ENCODE measurements around the gene PEAK1. TPM values are rescaled to one million over a fixed set of nuclear protein-coding genes. Genes with fewer than 3 reads are reported as not detected.

PEAK1 gene
- total and polyA plus RNA-seq, 2 experiments from 2014 or later = 7.8 to 34.1 TPM

DNA sequence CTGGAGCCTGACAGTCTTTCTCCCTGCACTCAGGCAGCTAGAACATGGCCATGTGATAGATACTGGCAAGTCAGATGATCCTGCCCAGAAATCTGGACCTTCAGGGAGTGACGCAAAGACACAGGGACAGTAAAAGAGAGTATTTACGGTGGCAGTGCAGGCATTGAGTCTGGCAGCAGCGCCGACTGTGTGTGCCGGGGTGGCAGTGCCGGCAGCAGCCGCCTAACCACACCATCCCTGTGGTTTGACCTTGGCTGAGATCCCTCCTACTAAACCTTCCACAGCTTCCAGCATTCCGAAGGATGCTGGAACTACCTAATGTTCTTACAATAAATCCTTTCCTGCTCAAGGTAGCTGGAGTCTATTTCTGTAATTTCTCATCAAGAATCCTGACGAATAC lies 344.4 kb downstream of the PEAK1 start:
- ATAC-seq = no peak
- no peak overlapping the region for H3K4me3 Mint-ChIP-seq
- no peaks in the 10 kb centered on the region for H3K79me2 ChIP-seq (replicated peaks; ENCODE audit: insufficient read depth)
- H3K27ac ChIP-seq (ENCODE audit: low read depth) = no peak overlapping the region
- H3K4me2 ChIP-seq = no peak overlapping the region
- H3K36me3 ChIP-seq (ENCODE audit: insufficient read depth) = no peaks in the 10 kb centered on the region
- peaks cover 8% of the 10 kb centered on the region for H3K27me3 Mint-ChIP-seq (ENCODE audit: insufficient read depth, low read depth, poor library complexity)
- no peaks in the 10 kb centered on the region for H4K20me1 ChIP-seq (replicated peaks; ENCODE audit: insufficient read depth)
- no peaks in the 10 kb centered on the region for H3K9me2 ChIP-seq (ENCODE audit: insufficient read depth)
- H2AFZ ChIP-seq = 0 out of 2 replicates have a peak overlapping the region, but pooled peaks have one; percentile 28
- no peaks in the 10 kb centered on the region; the same call in 2 of the 3 replicates for H3K9me3 Mint-ChIP-seq
- no peaks in the 10 kb centered on the region for H3K36me3 Mint-ChIP-seq (ENCODE audit: low read depth)
- no peaks in the 10 kb centered on the region; the same call in 1 of the 2 replicates for H3K4me1 ChIP-seq (ENCODE audit: insufficient read depth)
- H3F3A ChIP-seq (replicated peaks; ENCODE audit: low read depth) = no peaks in the 10 kb centered on the region
- H3K4me1 Mint-ChIP-seq = peaks cover 6% of the 10 kb centered on the region; the same call in 2 of the 3 replicates
- H3K27ac Mint-ChIP-seq = no peak overlapping the region
- TF ChIP-seq CREB1 (CRISPR knock-in tag; IDR thresholded peaks at IDR 0.05; ENCODE audit: low read depth) (no peak), NANOG (IDR thresholded peaks at IDR 0.05; ENCODE audit: borderline replicate concordance) (no peak), EZH2phosphoT487 (IDR thresholded peaks at IDR 0.05; ENCODE audit: unreplicated experiment) (no peak), ZNF331 (CRISPR knock-in tag; IDR thresholded peaks at IDR 0.05; ENCODE audit: low read depth) (no peak), ZNF114 (CRISPR knock-in tag; IDR thresholded peaks at IDR 0.05) (no peak), STAT1 (IDR thresholded peaks at IDR 0.05; ENCODE audit: unreplicated experiment) (no peak), EZH2 (IDR thresholded peaks at IDR 0.05; ENCODE audit: low read depth, unreplicated experiment) (no peak), JUNB (IDR thresholded peaks at IDR 0.05; ENCODE audit: unreplicated experiment) (no peak), POLR2AphosphoS5 (IDR thresholded peaks at IDR 0.05; ENCODE audit: low read depth) (no peak)
- TF ChIP-seq, protein P1, sequence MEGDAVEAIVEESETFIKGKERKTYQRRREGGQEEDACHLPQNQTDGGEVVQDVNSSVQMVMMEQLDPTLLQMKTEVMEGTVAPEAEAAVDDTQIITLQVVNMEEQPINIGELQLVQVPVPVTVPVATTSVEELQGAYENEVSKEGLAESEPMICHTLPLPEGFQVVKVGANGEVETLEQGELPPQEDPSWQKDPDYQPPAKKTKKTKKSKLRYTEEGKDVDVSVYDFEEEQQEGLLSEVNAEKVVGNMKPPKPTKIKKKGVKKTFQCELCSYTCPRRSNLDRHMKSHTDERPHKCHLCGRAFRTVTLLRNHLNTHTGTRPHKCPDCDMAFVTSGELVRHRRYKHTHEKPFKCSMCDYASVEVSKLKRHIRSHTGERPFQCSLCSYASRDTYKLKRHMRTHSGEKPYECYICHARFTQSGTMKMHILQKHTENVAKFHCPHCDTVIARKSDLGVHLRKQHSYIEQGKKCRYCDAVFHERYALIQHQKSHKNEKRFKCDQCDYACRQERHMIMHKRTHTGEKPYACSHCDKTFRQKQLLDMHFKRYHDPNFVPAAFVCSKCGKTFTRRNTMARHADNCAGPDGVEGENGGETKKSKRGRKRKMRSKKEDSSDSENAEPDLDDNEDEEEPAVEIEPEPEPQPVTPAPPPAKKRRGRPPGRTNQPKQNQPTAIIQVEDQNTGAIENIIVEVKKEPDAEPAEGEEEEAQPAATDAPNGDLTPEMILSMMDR (conservative IDR thresholded peaks at IDR 0.05; ENCODE audit: low read depth in 2 of 2) = no peak
- TF ChIP-seq, protein P2, sequence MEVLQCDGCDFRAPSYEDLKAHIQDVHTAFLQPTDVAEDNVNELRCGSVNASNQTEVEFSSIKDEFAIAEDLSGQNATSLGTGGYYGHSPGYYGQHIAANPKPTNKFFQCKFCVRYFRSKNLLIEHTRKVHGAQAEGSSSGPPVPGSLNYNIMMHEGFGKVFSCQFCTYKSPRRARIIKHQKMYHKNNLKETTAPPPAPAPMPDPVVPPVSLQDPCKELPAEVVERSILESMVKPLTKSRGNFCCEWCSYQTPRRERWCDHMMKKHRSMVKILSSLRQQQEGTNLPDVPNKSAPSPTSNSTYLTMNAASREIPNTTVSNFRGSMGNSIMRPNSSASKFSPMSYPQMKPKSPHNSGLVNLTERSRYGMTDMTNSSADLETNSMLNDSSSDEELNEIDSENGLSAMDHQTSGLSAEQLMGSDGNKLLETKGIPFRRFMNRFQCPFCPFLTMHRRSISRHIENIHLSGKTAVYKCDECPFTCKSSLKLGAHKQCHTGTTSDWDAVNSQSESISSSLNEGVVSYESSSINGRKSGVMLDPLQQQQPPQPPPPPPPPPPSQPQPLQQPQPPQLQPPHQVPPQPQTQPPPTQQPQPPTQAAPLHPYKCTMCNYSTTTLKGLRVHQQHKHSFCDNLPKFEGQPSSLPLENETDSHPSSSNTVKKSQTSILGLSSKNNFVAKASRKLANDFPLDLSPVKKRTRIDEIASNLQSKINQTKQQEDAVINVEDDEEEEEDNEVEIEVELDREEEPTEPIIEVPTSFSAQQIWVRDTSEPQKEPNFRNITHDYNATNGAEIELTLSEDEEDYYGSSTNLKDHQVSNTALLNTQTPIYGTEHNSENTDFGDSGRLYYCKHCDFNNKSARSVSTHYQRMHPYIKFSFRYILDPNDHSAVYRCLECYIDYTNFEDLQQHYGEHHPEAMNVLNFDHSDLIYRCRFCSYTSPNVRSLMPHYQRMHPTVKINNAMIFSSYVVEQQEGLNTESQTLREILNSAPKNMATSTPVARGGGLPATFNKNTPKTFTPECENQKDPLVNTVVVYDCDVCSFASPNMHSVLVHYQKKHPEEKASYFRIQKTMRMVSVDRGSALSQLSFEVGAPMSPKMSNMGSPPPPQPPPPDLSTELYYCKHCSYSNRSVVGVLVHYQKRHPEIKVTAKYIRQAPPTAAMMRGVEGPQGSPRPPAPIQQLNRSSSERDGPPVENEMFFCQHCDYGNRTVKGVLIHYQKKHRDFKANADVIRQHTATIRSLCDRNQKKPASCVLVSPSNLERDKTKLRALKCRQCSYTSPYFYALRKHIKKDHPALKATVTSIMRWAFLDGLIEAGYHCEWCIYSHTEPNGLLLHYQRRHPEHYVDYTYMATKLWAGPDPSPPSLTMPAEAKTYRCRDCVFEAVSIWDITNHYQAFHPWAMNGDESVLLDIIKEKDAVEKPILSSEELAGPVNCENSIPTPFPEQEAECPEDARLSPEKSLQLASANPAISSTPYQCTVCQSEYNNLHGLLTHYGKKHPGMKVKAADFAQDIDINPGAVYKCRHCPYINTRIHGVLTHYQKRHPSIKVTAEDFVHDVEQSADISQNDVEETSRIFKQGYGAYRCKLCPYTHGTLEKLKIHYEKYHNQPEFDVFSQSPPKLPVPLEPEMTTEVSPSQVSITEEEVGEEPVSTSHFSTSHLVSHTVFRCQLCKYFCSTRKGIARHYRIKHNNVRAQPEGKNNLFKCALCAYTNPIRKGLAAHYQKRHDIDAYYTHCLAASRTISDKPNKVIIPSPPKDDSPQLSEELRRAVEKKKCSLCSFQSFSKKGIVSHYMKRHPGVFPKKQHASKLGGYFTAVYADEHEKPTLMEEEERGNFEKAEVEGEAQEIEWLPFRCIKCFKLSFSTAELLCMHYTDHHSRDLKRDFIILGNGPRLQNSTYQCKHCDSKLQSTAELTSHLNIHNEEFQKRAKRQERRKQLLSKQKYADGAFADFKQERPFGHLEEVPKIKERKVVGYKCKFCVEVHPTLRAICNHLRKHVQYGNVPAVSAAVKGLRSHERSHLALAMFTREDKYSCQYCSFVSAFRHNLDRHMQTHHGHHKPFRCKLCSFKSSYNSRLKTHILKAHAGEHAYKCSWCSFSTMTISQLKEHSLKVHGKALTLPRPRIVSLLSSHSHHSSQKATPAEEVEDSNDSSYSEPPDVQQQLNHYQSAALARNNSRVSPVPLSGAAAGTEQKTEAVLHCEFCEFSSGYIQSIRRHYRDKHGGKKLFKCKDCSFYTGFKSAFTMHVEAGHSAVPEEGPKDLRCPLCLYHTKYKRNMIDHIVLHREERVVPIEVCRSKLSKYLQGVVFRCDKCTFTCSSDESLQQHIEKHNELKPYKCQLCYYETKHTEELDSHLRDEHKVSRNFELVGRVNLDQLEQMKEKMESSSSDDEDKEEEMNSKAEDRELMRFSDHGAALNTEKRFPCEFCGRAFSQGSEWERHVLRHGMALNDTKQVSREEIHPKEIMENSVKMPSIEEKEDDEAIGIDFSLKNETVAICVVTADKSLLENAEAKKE (CRISPR knock-in tag; IDR thresholded peaks at IDR 0.05) = no peak
- TF ChIP-seq, protein P3, sequence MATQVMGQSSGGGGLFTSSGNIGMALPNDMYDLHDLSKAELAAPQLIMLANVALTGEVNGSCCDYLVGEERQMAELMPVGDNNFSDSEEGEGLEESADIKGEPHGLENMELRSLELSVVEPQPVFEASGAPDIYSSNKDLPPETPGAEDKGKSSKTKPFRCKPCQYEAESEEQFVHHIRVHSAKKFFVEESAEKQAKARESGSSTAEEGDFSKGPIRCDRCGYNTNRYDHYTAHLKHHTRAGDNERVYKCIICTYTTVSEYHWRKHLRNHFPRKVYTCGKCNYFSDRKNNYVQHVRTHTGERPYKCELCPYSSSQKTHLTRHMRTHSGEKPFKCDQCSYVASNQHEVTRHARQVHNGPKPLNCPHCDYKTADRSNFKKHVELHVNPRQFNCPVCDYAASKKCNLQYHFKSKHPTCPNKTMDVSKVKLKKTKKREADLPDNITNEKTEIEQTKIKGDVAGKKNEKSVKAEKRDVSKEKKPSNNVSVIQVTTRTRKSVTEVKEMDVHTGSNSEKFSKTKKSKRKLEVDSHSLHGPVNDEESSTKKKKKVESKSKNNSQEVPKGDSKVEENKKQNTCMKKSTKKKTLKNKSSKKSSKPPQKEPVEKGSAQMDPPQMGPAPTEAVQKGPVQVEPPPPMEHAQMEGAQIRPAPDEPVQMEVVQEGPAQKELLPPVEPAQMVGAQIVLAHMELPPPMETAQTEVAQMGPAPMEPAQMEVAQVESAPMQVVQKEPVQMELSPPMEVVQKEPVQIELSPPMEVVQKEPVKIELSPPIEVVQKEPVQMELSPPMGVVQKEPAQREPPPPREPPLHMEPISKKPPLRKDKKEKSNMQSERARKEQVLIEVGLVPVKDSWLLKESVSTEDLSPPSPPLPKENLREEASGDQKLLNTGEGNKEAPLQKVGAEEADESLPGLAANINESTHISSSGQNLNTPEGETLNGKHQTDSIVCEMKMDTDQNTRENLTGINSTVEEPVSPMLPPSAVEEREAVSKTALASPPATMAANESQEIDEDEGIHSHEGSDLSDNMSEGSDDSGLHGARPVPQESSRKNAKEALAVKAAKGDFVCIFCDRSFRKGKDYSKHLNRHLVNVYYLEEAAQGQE (IDR thresholded peaks at IDR 0.05; ENCODE audit: unreplicated experiment) = no peak
- TF ChIP-seq, protein P4, sequence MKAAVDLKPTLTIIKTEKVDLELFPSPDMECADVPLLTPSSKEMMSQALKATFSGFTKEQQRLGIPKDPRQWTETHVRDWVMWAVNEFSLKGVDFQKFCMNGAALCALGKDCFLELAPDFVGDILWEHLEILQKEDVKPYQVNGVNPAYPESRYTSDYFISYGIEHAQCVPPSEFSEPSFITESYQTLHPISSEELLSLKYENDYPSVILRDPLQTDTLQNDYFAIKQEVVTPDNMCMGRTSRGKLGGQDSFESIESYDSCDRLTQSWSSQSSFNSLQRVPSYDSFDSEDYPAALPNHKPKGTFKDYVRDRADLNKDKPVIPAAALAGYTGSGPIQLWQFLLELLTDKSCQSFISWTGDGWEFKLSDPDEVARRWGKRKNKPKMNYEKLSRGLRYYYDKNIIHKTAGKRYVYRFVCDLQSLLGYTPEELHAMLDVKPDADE (IDR thresholded peaks at IDR 0.05) = no peak
- H3K27me3 ChIP-seq (ENCODE audit: insufficient read depth) = no peaks in the 10 kb centered on the region
- no peak for DNase-seq (ENCODE audit: low spot score)
- H3K4me3 ChIP-seq = no peak overlapping the region
